IPS-20b (cell line): ENCODE results near the gene MCF2L2.
"Not testable (repeated sequence)": the region's sequence is repeated elsewhere in the genome, so short reads cannot be mapped to it uniquely, and the experiment has no call there.

Experiments
- H3K27ac ChIP-seq: one replicate; pipeline ENCODE4 v1.5.1; 2013; ENCODE audit warnings: low read length
- H3K27me3 ChIP-seq: 2 replicates; pipeline ENCODE4 v1.6.1; 2013; ENCODE audit warnings: mild to moderate bottlenecking, low read length, inconsistent platforms; ENCODE audit not compliant: insufficient read depth
- H3K36me3 ChIP-seq: 2 replicates; pipeline ENCODE4 v1.6.1; 2013; ENCODE audit warnings: low read depth, mild to moderate bottlenecking, inconsistent platforms, low read length, moderate library complexity; ENCODE audit not compliant: insufficient read depth
- H3K4me1 ChIP-seq: 2 replicates; pipeline ENCODE4 v1.6.1; 2013; ENCODE audit warnings: mild to moderate bottlenecking, control low read depth, inconsistent platforms, low read length, moderate library complexity; ENCODE audit not compliant: insufficient read depth
- H3K4me3 ChIP-seq: 2 replicates; pipeline ENCODE4 v1.5.1; 2013; ENCODE audit warnings: mild to moderate bottlenecking, low read length, inconsistent platforms
- H3K9ac ChIP-seq: 2 replicates; pipeline ENCODE4 v1.6.1; 2013; ENCODE audit warnings: low read depth, mild to moderate bottlenecking, inconsistent platforms, low read length, moderate library complexity
- H3K9me3 ChIP-seq: 2 replicates; pipeline ENCODE4 v1.6.1; 2013; ENCODE audit warnings: mild to moderate bottlenecking, low read depth, low read length, inconsistent platforms; ENCODE audit not compliant: insufficient read depth

Gene MCF2L2

GRCh38 chr3:183378008-183378407 is 50.4 kb downstream of the MCF2L2 start:
- Histone ChIP-seq H3K36me3 (peaks cover 12% of the 10 kb centered on the region; the same call in 1 of the 2 replicates), H3K4me3 (no peak overlapping the region), H3K27me3 (no peaks in the 10 kb centered on the region), H3K4me1 (no peaks in the 10 kb centered on the region), H3K9ac (no peak overlapping the region), H3K9me3 (no peaks in the 10 kb centered on the region), H3K27ac (no peak overlapping the region)

GRCh38 chr3:183377307-183377959 is 51.0 kb downstream of the MCF2L2 start:
- Histone ChIP-seq H3K4me3 (no peak overlapping the region), H3K36me3 (peaks cover 12% of the 10 kb centered on the region; the same call in 1 of the 2 replicates), H3K27ac (no peak overlapping the region), H3K9ac (no peak overlapping the region), H3K9me3 (no peaks in the 10 kb centered on the region), H3K4me1 (no peaks in the 10 kb centered on the region), H3K27me3 (no peaks in the 10 kb centered on the region)

GRCh38 chr3:183375787-183376186 is 52.6 kb downstream of the MCF2L2 start:
- Histone ChIP-seq H3K27ac (no peak overlapping the region), H3K36me3 (peaks cover 12% of the 10 kb centered on the region; the same call in 1 of the 2 replicates), H3K4me3 (no peak overlapping the region), H3K9me3 (no peaks in the 10 kb centered on the region), H3K27me3 (no peaks in the 10 kb centered on the region), H3K4me1 (no peaks in the 10 kb centered on the region), H3K9ac (no peak overlapping the region)

DNA sequence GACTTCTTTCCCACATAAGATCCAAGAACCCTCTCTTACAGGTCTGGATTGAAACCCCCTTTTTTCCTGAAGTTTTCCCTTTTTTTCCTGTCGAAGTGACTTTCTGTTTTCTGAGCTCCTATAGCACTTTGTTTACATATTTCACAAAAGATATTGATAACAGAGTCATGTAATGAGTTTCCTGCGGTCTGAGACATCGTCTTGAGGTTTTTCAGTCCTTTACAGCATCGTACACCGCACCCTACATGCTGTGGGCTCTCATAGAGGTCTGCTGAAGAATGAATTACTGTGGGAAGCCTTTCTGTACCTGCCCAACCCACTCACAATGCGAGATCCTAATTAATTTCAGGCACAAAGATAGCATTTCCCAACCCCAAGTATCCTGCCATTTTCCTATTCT is 53.1 kb downstream of the MCF2L2 start:
- no peaks in the 10 kb centered on the region for H3K9me3 ChIP-seq
- H3K36me3 ChIP-seq: peaks cover 12% of the 10 kb centered on the region; the same call in 1 of the 2 replicates
- no peaks in the 10 kb centered on the region for H3K4me1 ChIP-seq
- H3K4me3 ChIP-seq: no peak overlapping the region
- H3K9ac ChIP-seq: no peak overlapping the region
- no peak overlapping the region for H3K27ac ChIP-seq
- H3K27me3 ChIP-seq: no peaks in the 10 kb centered on the region

- Histone ChIP-seq H3K36me3 (no peaks in the 10 kb centered on the region), H3K27me3 (no peaks in the 10 kb centered on the region), H3K27ac (no peak overlapping the region), H3K4me1 (no peaks in the 10 kb centered on the region), H3K9ac (no peak overlapping the region), H3K9me3 (no peaks in the 10 kb centered on the region), H3K4me3 (no peak overlapping the region)
Observed at GRCh38 chr3:183372911-183373310, 55.5 kb downstream of the MCF2L2 start.

DNA sequence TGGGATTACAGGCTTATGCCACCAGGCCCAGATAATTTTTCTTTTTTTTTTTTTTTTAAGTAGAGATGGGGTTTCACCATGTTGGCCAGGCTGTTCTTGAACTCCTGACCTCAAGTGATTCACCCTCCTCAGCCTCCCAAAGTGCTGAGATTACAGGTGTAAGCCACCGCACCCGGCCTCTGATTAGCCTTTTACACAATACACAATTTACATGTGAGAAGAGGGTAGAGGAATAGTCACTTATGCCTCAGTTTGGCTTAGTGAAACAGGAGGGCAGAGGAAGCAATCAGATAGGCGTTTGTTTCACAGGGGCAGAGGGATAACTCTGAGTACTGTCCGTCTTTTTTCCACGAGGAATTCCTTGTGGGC is 56.8 kb downstream of the MCF2L2 start:
- H3K27me3 ChIP-seq, H3K9ac ChIP-seq, H3K36me3 ChIP-seq, H3K27ac ChIP-seq, H3K9me3 ChIP-seq, H3K4me3 ChIP-seq, H3K4me1 ChIP-seq: not testable (repeated sequence)

DNA sequence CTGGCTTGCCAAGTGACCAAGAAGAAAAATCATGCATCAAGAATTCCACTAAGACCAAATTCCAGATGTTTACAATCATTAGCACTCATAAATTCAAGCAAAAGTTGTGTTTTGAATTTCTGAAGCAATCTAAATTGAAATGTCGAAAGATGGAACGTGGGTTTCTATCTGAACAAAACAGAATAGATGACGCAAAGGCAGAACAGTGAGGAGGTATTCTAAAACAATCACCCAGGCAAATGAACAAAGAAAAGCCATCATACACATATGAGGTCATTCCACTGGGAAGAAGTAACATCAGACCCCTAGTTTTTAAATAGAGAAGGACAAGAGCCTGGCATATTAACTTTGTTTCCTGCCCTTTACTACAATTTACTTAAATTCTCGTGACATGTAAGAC is 58.0 kb downstream of the MCF2L2 start:
- H3K4me3 ChIP-seq: no peak overlapping the region
- H3K27ac ChIP-seq: no peak overlapping the region
- H3K4me1 ChIP-seq: no peaks in the 10 kb centered on the region
- H3K27me3 ChIP-seq: no peaks in the 10 kb centered on the region
- no peaks in the 10 kb centered on the region for H3K36me3 ChIP-seq
- no peaks in the 10 kb centered on the region for H3K9me3 ChIP-seq
- no peak overlapping the region for H3K9ac ChIP-seq

DNA sequence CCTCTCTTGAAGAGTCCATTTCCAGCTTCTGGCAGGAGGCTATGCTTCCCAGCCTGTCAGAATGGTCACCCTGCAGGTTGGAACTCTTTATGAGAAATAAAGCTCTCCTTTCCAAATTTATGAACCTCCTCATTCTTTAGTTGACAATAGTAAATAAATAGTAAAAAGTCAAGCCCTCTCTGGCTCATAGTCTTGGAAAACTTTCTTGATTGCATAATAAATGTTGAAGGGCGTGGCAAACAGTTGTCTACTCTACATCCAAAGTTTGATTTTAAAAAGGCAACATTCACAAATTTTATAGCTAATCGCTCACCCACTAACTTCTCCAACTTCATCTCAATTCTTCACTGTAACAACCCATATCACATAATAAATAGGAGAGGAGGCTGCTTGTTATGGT is 58.8 kb downstream of the MCF2L2 start:
- H3K9me3 ChIP-seq: no peaks in the 10 kb centered on the region
- H3K4me1 ChIP-seq: no peaks in the 10 kb centered on the region
- H3K27me3 ChIP-seq: no peaks in the 10 kb centered on the region
- H3K27ac ChIP-seq: no peak overlapping the region
- H3K9ac ChIP-seq: no peak overlapping the region
- no peaks in the 10 kb centered on the region for H3K36me3 ChIP-seq
- no peak overlapping the region for H3K4me3 ChIP-seq

DNA sequence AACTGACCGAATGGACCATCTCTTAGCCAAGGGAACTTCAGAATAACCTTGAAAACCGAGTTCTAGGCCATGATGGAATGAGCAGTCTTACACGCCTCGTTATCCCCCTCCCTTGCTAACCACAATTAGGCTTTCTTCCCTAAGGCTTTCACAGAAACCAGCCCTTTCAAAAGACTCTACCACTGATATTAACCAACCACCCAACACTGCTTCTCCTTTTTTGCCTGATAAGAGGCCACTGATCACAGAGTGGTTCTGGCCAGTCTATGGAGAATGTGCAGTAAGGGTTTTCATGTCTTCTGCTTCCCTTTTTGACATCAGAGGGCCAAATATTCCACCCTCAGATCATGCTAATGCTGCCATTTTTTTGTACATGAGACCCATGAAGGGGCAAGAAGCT is 59.3 kb downstream of the MCF2L2 start:
- no peak overlapping the region for H3K4me3 ChIP-seq
- no peaks in the 10 kb centered on the region for H3K36me3 ChIP-seq
- H3K27ac ChIP-seq: no peak overlapping the region
- no peak overlapping the region for H3K9ac ChIP-seq
- H3K9me3 ChIP-seq: no peaks in the 10 kb centered on the region
- no peaks in the 10 kb centered on the region for H3K4me1 ChIP-seq
- no peaks in the 10 kb centered on the region for H3K27me3 ChIP-seq

GRCh38 chr3:183360971-183361624 is 67.3 kb downstream of the MCF2L2 start:
- Histone ChIP-seq H3K9me3 (no peaks in the 10 kb centered on the region), H3K4me1 (no peaks in the 10 kb centered on the region), H3K9ac (no peak overlapping the region), H3K36me3 (no peaks in the 10 kb centered on the region), H3K27ac (no peak overlapping the region), H3K27me3 (no peaks in the 10 kb centered on the region), H3K4me3 (no peak overlapping the region)

DNA sequence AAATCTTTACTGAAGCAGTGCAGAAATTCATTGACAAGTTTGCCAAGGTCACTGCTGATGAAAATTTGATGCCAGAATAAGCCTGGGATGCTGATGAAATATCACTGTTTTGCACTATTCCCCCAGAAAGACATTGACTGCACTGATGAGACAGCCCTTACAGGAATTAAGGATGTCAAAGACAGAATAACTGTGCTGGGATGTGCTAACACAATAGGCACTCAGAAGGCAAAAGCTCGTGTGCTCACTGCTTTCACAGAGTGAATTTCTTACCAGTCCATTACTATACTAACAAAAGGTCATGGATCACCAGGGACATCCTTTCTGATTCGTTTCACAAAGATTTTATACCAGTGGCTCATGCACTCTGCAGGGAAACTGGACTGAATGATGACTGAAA is 69.4 kb downstream of the MCF2L2 start:
- H3K36me3 ChIP-seq: no peaks in the 10 kb centered on the region
- H3K9me3 ChIP-seq: no peaks in the 10 kb centered on the region
- no peak overlapping the region for H3K27ac ChIP-seq
- no peak overlapping the region for H3K4me3 ChIP-seq
- no peaks in the 10 kb centered on the region for H3K27me3 ChIP-seq
- no peak overlapping the region for H3K9ac ChIP-seq
- no peaks in the 10 kb centered on the region for H3K4me1 ChIP-seq

DNA sequence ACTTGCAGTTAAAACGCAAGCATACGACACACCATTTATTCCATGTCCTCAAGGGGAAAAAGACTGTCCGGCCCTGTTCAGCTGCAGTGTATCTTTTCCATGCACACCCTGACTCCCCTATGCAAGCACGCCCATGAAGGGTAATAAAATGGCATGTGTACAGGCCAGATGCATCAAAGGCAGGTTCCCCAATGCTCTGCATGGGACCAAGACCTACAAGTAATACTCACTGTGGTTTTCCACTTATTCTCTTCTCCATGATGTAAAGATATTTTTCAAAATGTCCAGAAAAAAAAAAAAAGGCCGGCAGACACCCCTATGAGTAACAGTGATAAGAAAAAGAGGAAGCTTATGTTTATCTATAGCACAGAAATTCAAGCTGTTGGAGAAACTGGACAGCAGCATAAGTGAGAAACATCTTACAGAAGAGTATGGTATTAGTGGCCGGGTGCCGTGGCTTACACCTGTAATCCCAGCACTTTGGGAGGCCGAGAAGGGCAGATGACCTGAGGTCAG is 70.8 kb downstream of the MCF2L2 start:
- Histone ChIP-seq H3K27ac (no peak overlapping the region), H3K36me3 (no peaks in the 10 kb centered on the region), H3K9me3 (no peaks in the 10 kb centered on the region), H3K4me1 (no peaks in the 10 kb centered on the region), H3K4me3 (no peak overlapping the region), H3K27me3 (no peaks in the 10 kb centered on the region), H3K9ac (no peak overlapping the region)
